Endothelial cell of hepatic sinusoid (primary cell): Measurements from ENCODE around the gene PTPRD.

Experiments
- in situ Hi-C: cut with HindIII; loops from 2 replicates; pipeline ENCODE4 v1.10.0; 2017; ENCODE audit warnings: low sequenced_read_pairs

PTPRD gene

GRCh38 chr9:10208691-10209069 is 404.1 kb downstream of the PTPRD start:
- in situ Hi-C loops = no loop called here

GRCh38 chr9:10204276-10204675 is 408.5 kb downstream of the PTPRD start:
- in situ Hi-C loops = no loop called here

- in situ Hi-C loops = no loop called here
These were observed 439.2 kb downstream of the PTPRD start for GRCh38 chr9:10173561-10173960.

DNA sequence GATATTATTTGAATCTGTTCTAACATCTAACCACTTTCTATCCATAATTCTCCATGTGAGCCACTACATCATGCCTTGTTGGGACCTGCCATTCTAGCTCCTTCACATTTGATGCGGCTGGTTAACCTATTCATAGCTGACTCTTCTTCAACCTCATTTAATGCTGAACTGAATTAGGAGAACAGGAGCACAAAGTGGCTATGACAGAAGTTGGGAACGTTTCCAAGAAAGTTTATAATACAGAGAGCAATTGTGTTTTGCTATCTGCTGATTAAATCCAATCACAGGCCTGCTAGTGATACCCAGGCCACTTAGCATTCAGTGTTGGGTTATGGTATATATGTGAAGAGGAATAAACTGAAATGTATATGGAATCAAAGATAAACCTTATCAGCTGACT is 440.3 kb downstream of the PTPRD start:
- in situ Hi-C loops = no loop called here

GRCh38 chr9:10168241-10168640 is 444.6 kb downstream of the PTPRD start:
- in situ Hi-C loops = no loop called here

GRCh38 chr9:10148796-10149195 is 464.0 kb downstream of the PTPRD start:
- in situ Hi-C loops = no loop called here

DNA sequence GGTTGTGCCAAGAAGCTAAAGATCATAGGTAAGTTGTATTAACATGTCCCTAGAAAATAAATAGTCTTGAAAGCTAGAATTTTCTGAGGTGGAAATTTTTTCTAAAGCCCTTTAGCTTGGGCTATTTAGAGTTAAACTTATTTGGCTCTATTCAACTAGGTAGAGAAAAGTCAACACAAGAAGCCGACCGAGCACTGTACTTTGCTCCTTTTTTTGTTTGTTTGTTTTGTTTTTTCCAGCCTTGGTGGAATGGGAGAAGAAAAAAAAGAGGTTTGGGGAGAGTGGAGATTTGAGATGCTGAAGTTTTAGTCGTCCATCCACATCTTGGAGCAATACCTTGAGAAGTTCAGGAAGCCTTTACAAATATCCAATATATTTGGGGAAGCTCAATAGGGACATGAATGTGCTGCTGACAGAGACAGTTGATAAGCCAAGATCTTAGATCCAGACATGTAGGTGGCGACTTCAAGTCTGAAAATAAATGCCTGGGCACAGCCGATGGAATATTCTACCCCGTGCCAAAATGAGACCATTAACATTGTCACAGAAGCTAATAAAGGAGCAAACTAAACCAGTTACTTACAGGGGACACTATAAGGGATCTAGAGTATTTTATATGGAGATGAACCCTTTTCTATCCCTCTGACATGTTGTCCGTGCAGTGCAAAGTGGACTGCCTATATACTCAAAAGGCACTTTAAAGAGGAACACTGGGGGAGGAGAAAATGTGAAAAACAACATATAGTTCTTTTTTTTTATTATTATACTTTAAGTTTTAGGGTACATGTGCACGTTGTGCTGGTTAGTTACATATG is 466.1 kb downstream of the PTPRD start:
- in situ Hi-C loops = no loop called here

DNA sequence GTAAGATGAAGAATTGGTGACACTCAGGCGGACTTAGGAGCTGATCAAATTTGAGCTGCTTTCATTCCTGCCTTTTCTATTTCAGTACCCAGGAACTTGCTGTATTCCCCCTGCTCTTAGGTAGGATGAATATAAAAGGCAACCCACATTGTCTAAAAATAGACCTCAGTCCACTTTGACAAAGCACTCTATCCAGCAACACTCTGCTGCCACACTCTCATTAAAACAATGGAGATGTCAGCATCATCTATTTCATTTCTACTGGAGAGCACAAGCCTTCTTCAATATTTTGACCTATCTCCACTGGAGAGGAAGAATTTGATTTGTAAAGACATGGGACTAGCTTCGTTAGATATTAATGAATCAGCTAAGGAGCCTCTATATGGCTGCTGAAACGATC is 468.4 kb downstream of the PTPRD start:
- in situ Hi-C loops = no loop called here

- in situ Hi-C loops = no loop called here
These were observed 477.2 kb downstream of the PTPRD start for GRCh38 chr9:10135553-10135952.

GRCh38 chr9:10134266-10134665 is 478.5 kb downstream of the PTPRD start:
- in situ Hi-C loops = no loop called here

DNA sequence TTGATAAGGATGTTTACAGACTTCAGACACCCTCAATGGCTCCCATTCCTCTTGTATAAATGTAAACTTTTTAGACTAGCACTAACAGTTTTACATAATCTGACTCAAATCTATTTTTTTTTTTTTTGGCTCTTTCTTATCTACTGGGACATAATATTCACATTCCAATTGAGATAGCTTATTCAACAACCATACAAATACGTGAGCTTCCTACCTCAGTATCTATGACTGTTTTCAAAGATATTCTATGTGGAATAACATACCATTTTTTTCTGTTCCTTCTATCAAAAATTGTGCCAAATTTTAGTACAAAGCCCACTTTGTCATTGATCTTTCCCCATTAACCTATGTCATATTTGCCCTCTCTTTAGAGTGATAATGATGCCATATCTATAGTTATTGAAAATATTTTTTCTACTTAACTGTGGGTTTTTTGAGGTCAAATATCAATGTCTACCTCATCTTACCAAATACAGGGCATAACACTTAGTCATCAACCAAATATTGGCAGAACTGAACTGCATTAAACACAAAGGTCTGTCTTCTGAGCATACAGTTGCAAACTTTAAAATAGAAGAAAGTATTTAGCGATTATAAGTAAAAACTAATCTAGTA is 482.6 kb downstream of the PTPRD start:
- in situ Hi-C loops = no loop called here

- in situ Hi-C loops = no loop called here
These were observed 484.9 kb downstream of the PTPRD start for GRCh38 chr9:10127867-10128266.

DNA sequence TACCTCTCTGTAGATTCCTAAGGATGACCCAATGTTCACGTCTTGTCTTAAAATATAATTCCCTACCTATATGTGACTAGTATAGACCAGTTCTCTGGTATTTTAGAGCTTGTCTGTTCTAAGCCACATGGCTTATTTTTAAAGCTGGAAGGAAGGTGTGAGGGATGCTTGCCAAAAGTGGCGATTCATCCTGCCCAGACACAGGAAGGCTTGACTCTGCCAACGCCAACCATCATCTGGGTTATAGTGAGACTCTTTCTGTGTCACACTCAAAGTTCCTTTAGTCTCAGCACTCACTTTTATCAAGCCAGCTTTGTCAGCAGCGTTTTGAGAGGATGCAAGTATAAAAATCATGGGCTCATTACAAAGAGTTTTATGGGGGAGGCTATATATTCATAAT is 500.0 kb downstream of the PTPRD start:
- in situ Hi-C loops = no loop called here

DNA sequence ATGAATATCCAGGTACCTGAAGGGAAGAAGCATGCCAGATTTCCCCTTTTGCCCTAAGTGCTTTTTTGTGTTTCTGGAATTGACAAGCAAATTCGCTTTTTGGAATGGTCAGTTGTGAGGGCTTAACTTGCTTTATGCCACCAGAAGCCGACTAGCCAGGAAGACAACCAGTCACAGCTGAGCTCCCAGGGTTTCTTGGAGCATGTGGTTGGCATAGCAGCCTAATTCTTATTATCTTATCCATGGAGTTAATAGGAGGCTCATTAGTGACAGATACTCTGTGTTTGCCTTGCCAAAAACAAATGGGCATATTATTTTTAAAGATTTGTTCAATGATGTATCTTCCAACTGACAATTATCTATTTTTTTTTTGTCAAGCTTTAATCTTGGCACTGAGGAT is 500.7 kb downstream of the PTPRD start:
- in situ Hi-C loops = no loop called here

- in situ Hi-C loops = no loop called here
These were observed 504.0 kb downstream of the PTPRD start for GRCh38 chr9:10108815-10109214.

- in situ Hi-C loops = no loop called here
These were observed 508.0 kb downstream of the PTPRD start for GRCh38 chr9:10104774-10105173.

GRCh38 chr9:10095208-10095607 is 517.6 kb downstream of the PTPRD start:
- in situ Hi-C loops = no loop called here

- in situ Hi-C loops = no loop called here
These were observed 518.2 kb downstream of the PTPRD start for GRCh38 chr9:10094563-10094962.

DNA sequence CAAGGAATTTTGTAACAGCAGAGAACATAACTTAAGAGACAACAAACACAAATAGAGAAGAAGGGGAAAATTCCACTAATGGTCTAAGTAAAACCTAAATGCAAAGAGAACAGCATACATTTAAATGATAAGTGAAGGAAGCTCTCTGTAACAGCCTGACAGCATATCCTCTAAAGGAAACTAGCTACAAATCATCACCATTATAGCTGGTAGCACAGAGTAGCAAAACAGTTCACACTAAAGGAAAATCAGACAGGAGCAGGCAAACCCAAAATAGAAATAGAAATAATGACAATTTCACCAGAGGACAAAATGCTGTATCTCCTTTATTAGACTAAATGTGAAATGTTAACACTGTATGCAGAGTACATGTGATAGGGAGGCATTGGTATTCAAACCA is 532.8 kb downstream of the PTPRD start:
- in situ Hi-C loops = no loop called here

DNA sequence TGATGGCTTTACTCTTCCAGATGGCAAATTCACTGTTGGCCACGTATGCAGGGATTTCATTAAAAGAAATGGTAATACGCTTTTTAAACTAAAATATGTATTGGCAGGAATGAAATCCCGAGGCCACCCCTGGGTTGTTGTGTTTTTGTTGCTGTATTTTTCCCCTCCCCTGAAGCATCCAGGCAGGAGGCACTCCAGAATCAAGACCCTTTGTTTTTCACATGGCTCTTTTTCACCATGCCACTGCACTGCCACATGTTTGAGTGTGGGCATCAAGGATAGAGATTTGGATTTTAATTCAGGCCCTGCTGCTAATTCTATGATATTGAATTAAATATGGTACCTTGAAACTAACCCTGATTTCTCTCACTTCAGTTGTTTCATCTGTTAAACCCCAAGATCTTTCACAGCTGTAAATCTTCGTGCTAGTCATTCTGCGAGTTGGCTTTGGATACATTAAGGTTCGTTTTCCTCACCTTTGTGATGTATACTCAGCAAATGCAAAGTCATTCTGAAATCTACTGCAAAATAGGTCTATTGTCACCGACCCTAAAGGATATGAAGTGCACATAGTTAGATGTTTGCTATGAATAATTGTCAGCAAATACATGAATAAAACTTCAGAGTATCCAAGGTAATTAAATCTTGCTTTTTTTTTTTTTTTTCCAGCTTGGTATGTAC is 533.4 kb downstream of the PTPRD start:
- in situ Hi-C loops = no loop called here

- in situ Hi-C loops = no loop called here
These were observed 541.2 kb downstream of the PTPRD start for GRCh38 chr9:10071579-10071978.
